Upper lobe of left lung (tissue), 6 donors: ENCODE data around the gene LILRA2. TPM values are rescaled to one million over a fixed set of nuclear protein-coding genes. Genes with fewer than 3 reads are reported as not detected.
"Not testable (repeated sequence)": the region's sequence is repeated elsewhere in the genome, so short reads cannot be mapped to it uniquely, and the experiment has no call there.

ENCODE experiments used
- ATAC-seq, 2 donors: fragments of 200-7000 bp; cut with Tn5 transposase; one replicate each; pipeline ENCODE4 v1.9.1; 2022; ENCODE audit warnings: mild to moderate bottlenecking in 2 of 2, moderate library complexity in 2 of 2; ENCODE audit not compliant: low FRiP score in 2 of 2
- DNase-seq, 2 donors: peaks; one replicate each; pipeline ENCODE4 v3.0.0-alpha.2; 2019 to 2020
- H3K27ac ChIP-seq, 4 donors: fragments of 200-600 bp; sonication (generic); one replicate each; pipeline ENCODE4 v1.5.1; 2016 to 2019
- H3K27me3 ChIP-seq, 4 donors: fragments of 200-600 bp; sonication (generic); one replicate each; pipeline ENCODE4 v1.5.1; 2017 to 2019
- H3K36me3 ChIP-seq, 4 donors: fragments of 200-600 bp; sonication (generic); one replicate each; pipeline ENCODE4 v1.5.1; 2016 to 2019
- H3K4me1 ChIP-seq, 4 donors: fragments of 200-600 bp; sonication (generic); one replicate each; pipeline ENCODE4 v1.5.1; 2018 to 2019
- H3K4me3 ChIP-seq, 4 donors: fragments of 200-600 bp; sonication (generic); one replicate each; pipeline ENCODE4 v1.5.1; 2017 to 2019; ENCODE audit warnings: mild to moderate bottlenecking in 2 of 4, moderate library complexity in 1 of 4
- H3K9me3 ChIP-seq, 4 donors: fragments of 200-600 bp; sonication (generic); one replicate each; pipeline ENCODE4 v1.5.1; 2018 to 2019
- EP300 ChIP-seq, 4 donors: sonication (generic); formaldehyde crosslinking; IDR thresholded peaks; one replicate each; pipeline ENCODE4 v1.5.1; 2017; ENCODE audit warnings: antibody characterized with exemption in 4 of 4, control low read depth in 2 of 4
- POLR2A ChIP-seq, 4 donors: fragments of 450-650 bp; IDR thresholded peaks; one replicate each; pipeline ENCODE4 v1.5.1; 2016 to 2017; ENCODE audit warnings: antibody characterized with exemption in 4 of 4, mild to moderate bottlenecking in 2 of 4
- POLR2AphosphoS5 ChIP-seq, 2 donors: sonication (generic); formaldehyde crosslinking; IDR thresholded peaks; one replicate each; pipeline ENCODE4 v1.5.1; 2017; ENCODE audit warnings: antibody characterized with exemption in 2 of 2
- WGBS, 2 donors: methylation state at CpG; one replicate each; pipeline ENCODE4 v1.1.5; 2017 to 2018; 5-methylcytosine and 5-hydroxymethylcytosine counted together
- total RNA-seq, 6 donors: library from RNA; depleted of rRNA in 4 of 6; stranded (reverse); fragments of >200 nt in 4 of 6; gene quantifications; one replicate each; pipeline versions ENCODE4 v1.1.0 to v1.2.1, GENCODE V29; 2016 to 2021
- TF ChIP-seq, protein P1 (sequence below), 6 experiments: fragments of 450-650 bp in 4 of 6; fragments of 200-600 bp in 2 of 6; sonication (generic) in 2 of 6; IDR thresholded peaks; one replicate each; pipeline ENCODE4 v1.5.1; 2016 to 2019; ENCODE audit warnings: antibody characterized with exemption in 6 of 6
- donor health status: DM: no; HTN: no; CAD: no; lungs with moderate emphysema.
- donor health status: DM: no; HTN: yes; CAD: no; lungs with severe emphysema.

Gene LILRA2
- total RNA-seq, 6 donors from 2014 or later = 0.78 to 38.4 (median 7.6) TPM

DNA sequence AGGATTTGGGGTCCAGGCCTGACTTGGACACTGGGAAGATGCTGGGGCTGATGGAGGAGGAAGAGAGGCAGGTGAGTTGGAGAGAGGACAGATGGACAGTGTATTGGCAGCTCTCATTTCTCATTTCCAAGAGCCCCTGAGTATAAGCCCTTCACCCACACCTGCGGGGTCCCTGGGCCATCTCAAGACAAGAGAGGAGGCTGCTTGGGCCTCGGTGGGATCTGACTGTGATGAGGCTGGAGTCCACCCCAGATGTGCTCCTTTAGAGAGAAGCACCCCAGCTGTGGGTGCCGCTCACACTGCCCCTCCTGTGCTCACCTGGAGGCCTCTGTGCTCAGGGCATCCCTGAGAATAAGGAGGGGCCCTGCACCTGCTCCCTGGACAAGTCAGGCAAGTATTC lies 3.7 kb downstream of the LILRA2 start:
- WGBS, 2 donors = 67 to 83% methylated on average over 1 to 3 of the region's 3 CpGs

DNA sequence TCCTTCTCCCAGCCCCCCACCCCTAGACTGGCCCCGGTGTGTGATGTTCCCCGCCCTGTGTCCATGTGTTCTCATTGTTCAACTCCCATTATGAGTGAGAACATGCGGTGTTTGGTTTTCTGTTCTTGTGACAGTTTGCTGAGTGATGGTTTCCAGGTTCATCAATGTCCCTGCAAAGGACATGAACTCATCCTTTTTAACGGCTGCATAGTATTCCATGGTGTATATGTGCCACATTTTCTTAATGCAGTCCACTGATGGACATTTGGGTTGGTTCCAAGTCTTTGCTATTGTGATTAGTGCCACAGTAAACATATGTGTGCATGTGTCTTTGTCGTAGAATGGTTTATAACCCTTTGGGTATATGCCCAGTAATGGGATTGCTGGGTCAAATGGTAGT lies 4.7 kb downstream of the LILRA2 start:
- H3K27ac ChIP-seq, H3K4me1 ChIP-seq, H3K27me3 ChIP-seq, H3K4me3 ChIP-seq, H3K9me3 ChIP-seq, DNase-seq, ATAC-seq, H3K36me3 ChIP-seq: not testable (repeated sequence)
- WGBS, 2 donors = 88 to 89% methylated on average over 5 of the region's 5 CpGs

More for the DNA sequence above, 3.7 kb downstream of the LILRA2 start:
- no peaks in the 10 kb centered on the region for H3K9me3 ChIP-seq
- peaks cover 0 to 5% (median 0%) of the 10 kb centered on the region in 4 donors for H3K27me3 ChIP-seq
- TF ChIP-seq EP300 (IDR thresholded peaks at IDR 0.05) = no peak
- no peak for TF ChIP-seq POLR2AphosphoS5 (IDR thresholded peaks at IDR 0.05)
- no peak for TF ChIP-seq POLR2A (IDR thresholded peaks at IDR 0.05)
- TF ChIP-seq, protein P1, sequence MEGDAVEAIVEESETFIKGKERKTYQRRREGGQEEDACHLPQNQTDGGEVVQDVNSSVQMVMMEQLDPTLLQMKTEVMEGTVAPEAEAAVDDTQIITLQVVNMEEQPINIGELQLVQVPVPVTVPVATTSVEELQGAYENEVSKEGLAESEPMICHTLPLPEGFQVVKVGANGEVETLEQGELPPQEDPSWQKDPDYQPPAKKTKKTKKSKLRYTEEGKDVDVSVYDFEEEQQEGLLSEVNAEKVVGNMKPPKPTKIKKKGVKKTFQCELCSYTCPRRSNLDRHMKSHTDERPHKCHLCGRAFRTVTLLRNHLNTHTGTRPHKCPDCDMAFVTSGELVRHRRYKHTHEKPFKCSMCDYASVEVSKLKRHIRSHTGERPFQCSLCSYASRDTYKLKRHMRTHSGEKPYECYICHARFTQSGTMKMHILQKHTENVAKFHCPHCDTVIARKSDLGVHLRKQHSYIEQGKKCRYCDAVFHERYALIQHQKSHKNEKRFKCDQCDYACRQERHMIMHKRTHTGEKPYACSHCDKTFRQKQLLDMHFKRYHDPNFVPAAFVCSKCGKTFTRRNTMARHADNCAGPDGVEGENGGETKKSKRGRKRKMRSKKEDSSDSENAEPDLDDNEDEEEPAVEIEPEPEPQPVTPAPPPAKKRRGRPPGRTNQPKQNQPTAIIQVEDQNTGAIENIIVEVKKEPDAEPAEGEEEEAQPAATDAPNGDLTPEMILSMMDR (IDR thresholded peaks at IDR 0.05) = no peak
- no peaks in the 10 kb centered on the region for H3K36me3 ChIP-seq
- no peak overlapping the region for H3K27ac ChIP-seq
- no peak overlapping the region for H3K4me3 ChIP-seq
- DNase-seq = no peak
- no peaks in the 10 kb centered on the region for H3K4me1 ChIP-seq
- no peak for ATAC-seq

DNA sequence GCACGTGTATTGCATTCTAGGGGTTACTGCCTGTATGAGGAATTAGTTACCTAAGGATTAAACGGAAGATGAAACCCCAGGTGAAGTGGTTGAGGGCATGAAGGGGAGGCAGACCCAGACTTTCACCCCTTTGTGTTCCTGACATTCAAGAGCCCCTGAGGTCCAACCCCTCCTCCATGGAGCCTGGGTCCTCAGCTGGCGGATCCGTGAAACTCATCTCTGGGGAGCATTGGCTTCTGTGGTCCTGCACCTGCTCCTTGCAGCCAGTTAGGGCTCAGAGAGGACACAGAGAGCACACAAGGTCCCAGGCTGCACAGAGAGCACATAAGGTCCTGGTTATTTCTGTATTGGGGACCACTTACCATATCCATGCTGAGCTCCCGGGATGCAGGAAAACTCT lies 12.8 kb downstream of the LILRA2 start:
- TF ChIP-seq POLR2AphosphoS5 (IDR thresholded peaks at IDR 0.05) (no peak), POLR2A (IDR thresholded peaks at IDR 0.05) (no peak), EP300 (IDR thresholded peaks at IDR 0.05) (no peak)
- TF ChIP-seq, protein P1 (IDR thresholded peaks at IDR 0.05) = no peak
- Histone ChIP-seq H3K36me3 (no peaks in the 10 kb centered on the region), H3K4me3 (no peak overlapping the region), H3K27me3 (no peaks in the 10 kb centered on the region), H3K4me1 (no peaks in the 10 kb centered on the region), H3K9me3 (peaks cover 0 to 7% (median 3%) of the 10 kb centered on the region in 4 donors), H3K27ac (no peak overlapping the region)
- WGBS, 2 donors = 60 to 65% methylated on average over 5 of the region's 5 CpGs
- no peak for ATAC-seq
- DNase-seq = no peak

DNA sequence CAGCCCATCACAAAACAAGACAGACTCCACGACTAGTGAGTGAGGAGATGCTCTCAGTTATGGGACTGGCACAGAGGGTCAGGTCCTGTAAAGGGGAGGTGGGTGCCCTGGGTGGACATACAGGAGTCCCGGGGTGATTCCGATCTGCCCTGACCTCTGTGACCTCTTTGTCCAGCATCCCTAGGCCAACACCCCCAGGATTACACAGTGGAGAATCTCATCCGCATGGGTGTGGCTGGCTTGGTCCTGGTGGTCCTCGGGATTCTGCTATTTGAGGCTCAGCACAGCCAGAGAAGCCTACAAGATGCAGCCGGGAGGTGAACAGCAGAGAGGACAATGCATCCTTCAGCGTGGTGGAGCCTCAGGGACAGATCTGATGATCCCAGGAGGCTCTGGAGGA lies 13.4 kb downstream of the LILRA2 start:
- no peaks in the 10 kb centered on the region for H3K36me3 ChIP-seq
- H3K27me3 ChIP-seq = no peaks in the 10 kb centered on the region
- no peak for DNase-seq
- no peak overlapping the region for H3K4me3 ChIP-seq
- no peak for ATAC-seq
- no peak overlapping the region for H3K27ac ChIP-seq
- no peaks in the 10 kb centered on the region for H3K4me1 ChIP-seq
- H3K9me3 ChIP-seq = peaks cover 0 to 7% (median 3%) of the 10 kb centered on the region in 4 donors
- TF ChIP-seq EP300 (IDR thresholded peaks at IDR 0.05) (no peak), POLR2A (IDR thresholded peaks at IDR 0.05) (no peak)
- TF ChIP-seq, protein P1 (IDR thresholded peaks at IDR 0.05) = no peak
- WGBS, 2 donors = 64 to 77% methylated on average over 5 to 7 of the region's 7 CpGs

DNA sequence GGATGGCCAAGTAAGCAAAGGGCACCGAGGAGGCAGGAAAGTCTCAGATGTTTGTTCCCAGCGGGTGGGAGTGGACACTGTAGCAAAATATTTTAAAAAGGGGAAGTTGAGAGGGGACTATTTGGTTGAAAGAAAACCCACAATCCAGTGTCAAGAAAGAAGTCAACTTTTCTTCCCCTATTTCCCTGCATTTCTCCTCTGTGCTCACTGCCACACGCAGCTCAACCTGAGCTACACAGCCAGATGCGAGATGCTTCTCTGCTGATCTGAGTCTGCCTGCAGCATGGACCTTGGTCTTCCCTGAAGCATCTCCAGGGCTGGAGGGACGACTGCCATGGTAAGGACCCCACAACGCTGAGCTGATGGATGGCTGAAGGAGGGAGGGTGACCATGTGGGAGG lies 19.9 kb downstream of the LILRA2 start, which contains the start of gene LILRA1:
Gene LILRA1, plus strand, starts transcription at position 188 of the 400 bp plus-strand sequence. CDS start 613 bp downstream, outside the sequence.
- H3K4me1 ChIP-seq, H3K9me3 ChIP-seq, DNase-seq, H3K36me3 ChIP-seq, H3K27me3 ChIP-seq: not testable (repeated sequence)
- Histone ChIP-seq H3K27ac (peak within 1 kb of the TSS in 2 of 4 donors; percentile 69 to 72), H3K4me3 (peak within 1 kb of the TSS in 3 of 4 donors; percentile 9 to 32 (median 17))
- WGBS, 2 donors = 47 to 48% methylated on average over 6 of the region's 6 CpGs
- peak in 1 of 2 donors; percentile 68 for ATAC-seq

DNA sequence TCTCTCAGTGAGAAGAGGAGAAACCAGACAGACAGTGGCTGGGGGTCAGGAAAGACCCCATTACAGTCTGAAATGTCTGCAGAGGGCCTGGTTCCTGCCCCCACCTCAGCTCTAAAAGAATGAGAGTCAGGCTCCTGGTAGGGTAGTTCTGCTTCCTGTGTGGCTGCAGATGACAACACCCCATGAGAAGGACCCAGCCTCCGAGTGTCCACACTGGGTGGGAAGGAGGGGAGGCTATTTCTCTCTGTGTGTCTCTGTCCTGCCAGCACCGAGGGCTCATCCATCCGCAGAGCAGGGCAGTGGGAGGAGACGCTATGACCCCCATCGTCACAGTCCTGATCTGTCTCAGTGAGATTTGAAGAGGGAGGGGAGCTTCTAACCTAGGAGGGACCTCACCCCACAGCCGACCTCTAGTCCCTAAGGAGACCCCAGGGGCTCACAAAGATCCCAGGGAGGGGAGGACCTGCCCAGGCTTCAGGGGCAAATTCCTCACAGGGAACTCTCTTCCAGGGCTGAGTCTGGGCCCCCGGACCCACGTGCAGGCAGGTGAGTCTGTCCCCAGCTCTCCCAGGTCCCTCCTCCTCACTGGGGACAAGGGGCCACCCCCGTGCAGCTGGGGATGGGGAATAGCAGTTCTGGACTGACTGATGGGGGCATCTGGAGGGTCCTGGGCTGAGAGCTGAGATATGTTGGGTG lies 20.5 kb downstream of the LILRA2 start:
- not testable (repeated sequence) for H3K4me1 ChIP-seq, H3K36me3 ChIP-seq, DNase-seq, H3K9me3 ChIP-seq, H3K27me3 ChIP-seq
- peak overlapping the region in 2 of 4 donors; percentile 69 to 72 for H3K27ac ChIP-seq
- H3K4me3 ChIP-seq = peak overlapping the region in 3 of 4 donors; percentile 9 to 32 (median 17)
- ATAC-seq = peak; percentile 58 to 64
- whole genome bisulfite sequencing, 2 donors = 62 to 68% methylated on average over 3 to 9 of the region's 9 CpGs
